Measurements from ENCODE around the gene SLX1B. TPM values are rescaled to one million over a fixed set of nuclear protein-coding genes. Genes with fewer than 3 reads are reported as not detected.
"Not testable (repeated sequence)": the region's sequence is repeated elsewhere in the genome, so short reads cannot be mapped to it uniquely, and the experiment has no call there.

The SLX1B gene
- total RNA-seq (2014; rRNA removed; shearing (Covaris generic)) (62.6 and 65.9 TPM in 2 replicates), polyA plus RNA-seq (2016; fragmentation: Nextera tagmentation; extraction: Ambion mirVana) (2.8 and 2.9 TPM in 2 replicates)
- long read RNA-seq, transcript SLX1B-201 (6 exons, 1,165 nt), result major isoform, 52 of 57 reads
- long read RNA-seq, partial matches to known transcripts, result 2 of 57 reads
- long read RNA-seq, other reads (novel, unspliced or antisense), result 1 of 57 reads

DNA sequence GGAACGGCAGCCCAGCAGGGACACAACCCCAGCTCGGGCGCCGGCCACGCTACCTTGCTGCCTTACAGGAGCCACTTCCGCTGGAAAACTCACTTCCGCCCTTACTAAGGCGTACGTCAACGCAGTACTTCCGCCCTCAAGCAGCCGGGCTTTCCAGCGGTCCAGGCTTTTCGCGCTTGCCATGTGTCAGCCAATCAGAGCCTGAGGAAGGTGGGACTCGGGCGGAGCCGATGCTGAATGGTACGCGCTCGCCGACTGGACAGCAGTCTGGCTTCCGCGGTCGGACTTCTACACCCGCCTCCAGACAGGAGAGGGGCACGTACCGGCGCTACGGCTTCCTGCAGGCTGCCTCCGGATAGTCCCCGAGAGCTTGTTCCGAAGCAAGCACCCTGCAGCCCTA is at the start of gene SLX1B, which contains the start of gene BOLA2:
SLX1B (plus strand) TSS at position 265 of the 400 bp plus-strand sequence.
BOLA2 (minus strand) TSS at position 83 of the 400 bp plus-strand sequence. CDS start 98 bp downstream, outside the sequence.
- H4K20me1 ChIP-seq (replicated peaks; ENCODE audit: insufficient read depth); H3K27me3 Mint-ChIP-seq (ENCODE audit: insufficient read depth, low read depth, poor library complexity); H3F3A ChIP-seq (replicated peaks; ENCODE audit: low read depth); H3K4me3 Mint-ChIP-seq; H3K4me1 Mint-ChIP-seq; H3K27ac ChIP-seq (ENCODE audit: low read depth); H3K36me3 Mint-ChIP-seq (ENCODE audit: low read depth); H3K79me2 ChIP-seq (replicated peaks; ENCODE audit: insufficient read depth); H3K36me3 ChIP-seq (ENCODE audit: insufficient read depth); H3K4me3 ChIP-seq; DNase-seq (ENCODE audit: low spot score); H3K4me1 ChIP-seq (ENCODE audit: insufficient read depth); H3K4me2 ChIP-seq; H3K9me2 ChIP-seq (ENCODE audit: insufficient read depth); H3K27ac Mint-ChIP-seq; H3K9me3 Mint-ChIP-seq; H2AFZ ChIP-seq; H3K27me3 ChIP-seq (ENCODE audit: insufficient read depth): not testable (repeated sequence)
- ATAC-seq, result peak; percentile 86

DNA sequence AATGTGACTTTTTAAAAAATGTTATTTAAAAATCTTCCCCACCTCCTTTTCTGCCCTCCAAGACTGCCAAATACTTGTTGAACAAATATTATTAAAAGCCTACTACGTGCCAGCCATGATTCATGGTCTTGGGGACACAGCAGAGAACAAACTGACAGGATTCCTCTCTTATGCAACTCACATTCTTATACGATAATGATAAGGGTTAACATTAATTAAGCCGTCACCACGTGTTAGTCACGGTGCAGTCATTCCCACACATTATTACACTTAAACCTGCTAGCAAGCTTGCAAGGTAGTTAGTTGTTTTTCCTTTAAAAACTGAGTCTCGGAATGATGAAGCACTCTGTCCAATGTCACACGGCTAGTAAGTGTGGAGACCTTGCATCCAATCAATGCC is 49.1 kb upstream of the SLX1B start:
- not testable (repeated sequence) for H3K9me2 ChIP-seq (ENCODE audit: insufficient read depth); H3K36me3 Mint-ChIP-seq (ENCODE audit: low read depth); H3K9me3 Mint-ChIP-seq; H3K4me1 Mint-ChIP-seq; H4K20me1 ChIP-seq (replicated peaks; ENCODE audit: insufficient read depth); H2AFZ ChIP-seq; H3K4me3 Mint-ChIP-seq; H3K4me3 ChIP-seq; H3K27me3 ChIP-seq (ENCODE audit: insufficient read depth); H3K4me2 ChIP-seq; H3K27ac ChIP-seq (ENCODE audit: low read depth); H3K4me1 ChIP-seq (ENCODE audit: insufficient read depth); H3K27me3 Mint-ChIP-seq (ENCODE audit: insufficient read depth, low read depth, poor library complexity); H3K27ac Mint-ChIP-seq; H3K36me3 ChIP-seq (ENCODE audit: insufficient read depth); ATAC-seq; DNase-seq (ENCODE audit: low spot score); H3F3A ChIP-seq (replicated peaks; ENCODE audit: low read depth); H3K79me2 ChIP-seq (replicated peaks; ENCODE audit: insufficient read depth)

DNA sequence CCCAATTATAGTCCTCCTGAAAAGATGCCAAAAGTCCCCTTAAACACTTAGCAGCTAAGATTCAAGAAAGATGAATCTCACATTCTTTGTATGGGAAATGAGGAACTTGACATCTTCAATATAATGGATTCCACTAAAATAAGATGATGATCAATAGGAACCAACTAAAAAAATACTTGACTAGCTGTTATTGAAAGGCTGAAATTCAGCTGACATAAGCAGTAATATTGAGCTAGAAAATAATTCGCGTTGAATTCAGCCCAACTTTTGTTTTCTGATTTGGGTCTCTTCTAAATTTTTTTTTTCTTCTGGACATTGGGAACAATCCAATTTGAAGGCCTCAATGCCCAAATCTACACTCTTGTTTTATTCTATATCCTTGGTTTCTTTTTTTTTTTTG is 30.7 kb upstream of the SLX1B start:
- not testable (repeated sequence) for H4K20me1 ChIP-seq (replicated peaks; ENCODE audit: insufficient read depth); H3K79me2 ChIP-seq (replicated peaks; ENCODE audit: insufficient read depth); H3K4me3 ChIP-seq; H3F3A ChIP-seq (replicated peaks; ENCODE audit: low read depth); H3K27me3 ChIP-seq (ENCODE audit: insufficient read depth); H3K27me3 Mint-ChIP-seq (ENCODE audit: insufficient read depth, low read depth, poor library complexity); H3K4me1 Mint-ChIP-seq; H3K4me3 Mint-ChIP-seq; H3K27ac ChIP-seq (ENCODE audit: low read depth); H2AFZ ChIP-seq; H3K9me2 ChIP-seq (ENCODE audit: insufficient read depth); DNase-seq (ENCODE audit: low spot score); H3K4me2 ChIP-seq; H3K36me3 ChIP-seq (ENCODE audit: insufficient read depth); H3K9me3 Mint-ChIP-seq; H3K36me3 Mint-ChIP-seq (ENCODE audit: low read depth); H3K4me1 ChIP-seq (ENCODE audit: insufficient read depth); H3K27ac Mint-ChIP-seq; ATAC-seq

DNA sequence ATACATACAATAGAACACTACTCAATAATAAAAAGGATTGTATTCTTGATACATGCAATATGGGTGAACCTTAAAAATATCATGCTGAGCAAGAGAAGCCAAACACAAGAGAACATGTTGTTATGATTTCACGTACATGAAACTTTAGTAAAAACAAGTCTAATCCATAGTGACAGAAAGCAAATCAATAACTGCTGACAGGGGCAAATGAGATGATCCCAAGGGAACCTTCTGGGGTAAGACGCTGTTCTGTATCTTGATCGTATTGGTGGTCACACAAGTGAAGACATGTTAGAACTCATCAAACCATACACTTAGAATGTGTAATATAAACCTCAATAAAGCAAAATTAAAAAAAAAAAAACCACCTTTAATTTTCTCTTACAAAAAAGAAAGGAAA is 28.9 kb upstream of the SLX1B start:
- not testable (repeated sequence) for H3K4me3 Mint-ChIP-seq; H3K4me3 ChIP-seq; H4K20me1 ChIP-seq (replicated peaks; ENCODE audit: insufficient read depth); H3K9me3 Mint-ChIP-seq; H3K4me1 Mint-ChIP-seq; H3K4me1 ChIP-seq (ENCODE audit: insufficient read depth); H3K79me2 ChIP-seq (replicated peaks; ENCODE audit: insufficient read depth); H3K36me3 Mint-ChIP-seq (ENCODE audit: low read depth); ATAC-seq; H3K27me3 Mint-ChIP-seq (ENCODE audit: insufficient read depth, low read depth, poor library complexity); H3K36me3 ChIP-seq (ENCODE audit: insufficient read depth); H3K4me2 ChIP-seq; H3F3A ChIP-seq (replicated peaks; ENCODE audit: low read depth); H3K27ac Mint-ChIP-seq; H2AFZ ChIP-seq; H3K27ac ChIP-seq (ENCODE audit: low read depth); H3K9me2 ChIP-seq (ENCODE audit: insufficient read depth); H3K27me3 ChIP-seq (ENCODE audit: insufficient read depth); DNase-seq (ENCODE audit: low spot score)

DNA sequence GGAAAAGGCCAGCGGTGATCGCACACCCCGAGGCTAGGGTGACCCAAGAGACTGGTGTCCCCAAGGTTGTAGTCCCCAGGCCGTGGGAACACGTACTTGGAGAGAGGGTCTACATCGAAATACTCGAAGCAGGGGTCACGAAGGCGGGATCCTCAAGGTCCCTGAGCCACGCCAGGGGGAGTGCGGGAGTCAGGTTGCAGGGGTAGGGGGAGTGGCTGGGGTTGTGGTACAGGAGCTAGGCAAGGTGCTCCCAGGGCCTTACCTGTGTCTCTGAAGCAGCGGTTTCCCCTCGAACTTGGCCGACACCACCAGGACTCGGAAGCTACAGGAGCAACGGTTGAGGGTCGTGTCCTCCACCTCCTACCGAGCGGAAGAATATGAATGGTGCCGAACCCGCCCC is 579 bp upstream of the SLX1B start:
- not testable (repeated sequence) for DNase-seq (ENCODE audit: low spot score); H2AFZ ChIP-seq; H3K79me2 ChIP-seq (replicated peaks; ENCODE audit: insufficient read depth); H3K9me3 Mint-ChIP-seq; H3K4me1 ChIP-seq (ENCODE audit: insufficient read depth); H3K36me3 Mint-ChIP-seq (ENCODE audit: low read depth); H3K36me3 ChIP-seq (ENCODE audit: insufficient read depth); H3K4me3 Mint-ChIP-seq; H3K4me1 Mint-ChIP-seq; H3K27ac ChIP-seq (ENCODE audit: low read depth); H4K20me1 ChIP-seq (replicated peaks; ENCODE audit: insufficient read depth); H3K9me2 ChIP-seq (ENCODE audit: insufficient read depth); H3F3A ChIP-seq (replicated peaks; ENCODE audit: low read depth); H3K4me3 ChIP-seq; H3K27ac Mint-ChIP-seq; H3K4me2 ChIP-seq; H3K27me3 ChIP-seq (ENCODE audit: insufficient read depth); H3K27me3 Mint-ChIP-seq (ENCODE audit: insufficient read depth, low read depth, poor library complexity)
- peak; percentile 51 for ATAC-seq

DNA sequence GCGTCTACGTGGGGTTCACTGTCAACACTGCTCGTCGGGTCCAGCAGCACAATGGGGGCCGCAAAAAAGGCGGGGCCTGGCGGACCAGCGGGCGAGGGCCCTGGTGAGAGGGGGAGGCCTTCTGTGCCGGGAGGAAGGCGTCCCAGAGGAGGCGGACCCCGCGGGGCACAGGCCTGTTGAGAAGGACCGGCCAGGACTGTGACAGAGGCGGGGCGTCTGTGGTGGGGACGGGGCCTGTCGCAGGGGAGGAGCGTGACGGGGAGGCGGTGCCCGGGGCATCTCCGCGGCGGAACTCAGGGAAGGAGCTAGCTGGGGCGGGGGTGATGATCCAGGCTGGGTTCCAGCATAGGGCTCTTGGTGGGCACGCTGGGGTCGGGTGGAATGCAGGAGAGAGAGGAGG is 495 bp downstream of the SLX1B start:
- not testable (repeated sequence) for H3K79me2 ChIP-seq (replicated peaks; ENCODE audit: insufficient read depth); H4K20me1 ChIP-seq (replicated peaks; ENCODE audit: insufficient read depth); H3F3A ChIP-seq (replicated peaks; ENCODE audit: low read depth); H3K9me2 ChIP-seq (ENCODE audit: insufficient read depth); H3K9me3 Mint-ChIP-seq; H3K27me3 Mint-ChIP-seq (ENCODE audit: insufficient read depth, low read depth, poor library complexity); DNase-seq (ENCODE audit: low spot score); H3K4me1 ChIP-seq (ENCODE audit: insufficient read depth); H3K4me1 Mint-ChIP-seq; H3K4me3 ChIP-seq; H3K27me3 ChIP-seq (ENCODE audit: insufficient read depth); H3K36me3 Mint-ChIP-seq (ENCODE audit: low read depth); H3K4me3 Mint-ChIP-seq; H3K27ac ChIP-seq (ENCODE audit: low read depth); H2AFZ ChIP-seq; H3K36me3 ChIP-seq (ENCODE audit: insufficient read depth); H3K4me2 ChIP-seq; H3K27ac Mint-ChIP-seq
- ATAC-seq, result peak; percentile 74

DNA sequence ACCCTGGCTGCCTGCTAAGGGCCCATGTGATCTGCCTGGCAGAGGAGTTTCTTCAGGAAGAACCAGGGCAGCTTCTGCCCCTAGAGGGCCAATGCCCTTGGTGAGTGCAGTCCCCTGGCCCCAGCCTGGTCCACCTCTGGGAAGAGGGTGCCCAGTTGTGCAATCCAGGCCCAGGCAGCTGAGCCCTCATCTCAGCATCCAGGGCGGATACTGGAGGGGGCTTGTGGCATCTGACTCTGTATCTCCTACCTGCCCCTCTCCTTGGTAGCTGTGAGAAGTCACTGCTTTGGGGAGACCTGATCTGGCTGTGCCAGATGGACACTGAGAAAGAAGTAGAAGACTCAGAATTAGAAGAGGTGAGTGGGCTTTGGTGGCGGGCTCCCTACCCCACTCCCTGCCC is 3.3 kb downstream of the SLX1B start:
- not testable (repeated sequence) for H3K4me1 ChIP-seq (ENCODE audit: insufficient read depth); H3K79me2 ChIP-seq (replicated peaks; ENCODE audit: insufficient read depth); H3F3A ChIP-seq (replicated peaks; ENCODE audit: low read depth); H3K27me3 Mint-ChIP-seq (ENCODE audit: insufficient read depth, low read depth, poor library complexity); H3K9me2 ChIP-seq (ENCODE audit: insufficient read depth); ATAC-seq; H3K4me3 ChIP-seq; H3K36me3 Mint-ChIP-seq (ENCODE audit: low read depth); DNase-seq (ENCODE audit: low spot score); H3K4me2 ChIP-seq; H3K27ac ChIP-seq (ENCODE audit: low read depth); H3K27ac Mint-ChIP-seq; H3K36me3 ChIP-seq (ENCODE audit: insufficient read depth); H3K27me3 ChIP-seq (ENCODE audit: insufficient read depth); H4K20me1 ChIP-seq (replicated peaks; ENCODE audit: insufficient read depth); H3K4me1 Mint-ChIP-seq; H3K4me3 Mint-ChIP-seq; H2AFZ ChIP-seq; H3K9me3 Mint-ChIP-seq

Data from GM23338 (cell line).